Activated CD4-positive, alpha-beta memory T cell treated with anti-CD3 and anti-CD28 coated beads, Interleukin-2, amount 10 ng/mL, durations not matched to agents 7 days and 5 days (primary cell): Measurements from ENCODE around the gene LRRC42. TPM values are rescaled to one million over a fixed set of nuclear protein-coding genes. Genes with fewer than 3 reads are reported as not detected.

Experiments used
- CTCF ChIA-PET: fragments of 350-600 bp; sonication (Branson Sonifier 250); formaldehyde crosslinking; loops from one replicate; lab custom pipeline; 2021; ENCODE audit warnings: antibody characterized with exemption, inconsistent platforms; lab: Charles Lee
- POLR2A ChIA-PET: fragments of 350-600 bp; sonication (Branson Sonifier 250); formaldehyde crosslinking; loops from one replicate; lab custom pipeline; 2021; ENCODE audit warnings: antibody characterized with exemption; lab: Charles Lee
- DNase-seq: peaks from one replicate; pipeline ENCODE4 v3.0.0-alpha.2; 2020
- H3K27ac Mint-ChIP-seq: one replicate; pipeline ENCODE4 v1.8.0; 2021; ENCODE audit warnings: mild to moderate bottlenecking, mixed read lengths
- H3K27me3 Mint-ChIP-seq: one replicate; pipeline ENCODE4 v1.8.0; 2021; ENCODE audit warnings: mixed read lengths
- H3K36me3 Mint-ChIP-seq: one replicate; pipeline ENCODE4 v1.8.0; 2021; ENCODE audit warnings: low read depth, mixed read lengths
- H3K4me1 Mint-ChIP-seq: one replicate; pipeline ENCODE4 v1.8.0; 2021; ENCODE audit warnings: mixed read lengths
- H3K4me3 Mint-ChIP-seq: one replicate; pipeline ENCODE4 v1.8.0; 2021; ENCODE audit warnings: mild to moderate bottlenecking, mixed read lengths
- H3K9me3 Mint-ChIP-seq: one replicate; pipeline ENCODE4 v1.8.0; 2021; ENCODE audit warnings: mixed read lengths
- total RNA-seq, 2 experiments: library from RNA; stranded (reverse); gene quantifications; one replicate each; pipeline ENCODE4 v1.2.3, GENCODE V29; 2021

The LRRC42 gene
- total RNA-seq, 2 experiments from 2014 or later: 19.9 to 20.8 TPM

DNA sequence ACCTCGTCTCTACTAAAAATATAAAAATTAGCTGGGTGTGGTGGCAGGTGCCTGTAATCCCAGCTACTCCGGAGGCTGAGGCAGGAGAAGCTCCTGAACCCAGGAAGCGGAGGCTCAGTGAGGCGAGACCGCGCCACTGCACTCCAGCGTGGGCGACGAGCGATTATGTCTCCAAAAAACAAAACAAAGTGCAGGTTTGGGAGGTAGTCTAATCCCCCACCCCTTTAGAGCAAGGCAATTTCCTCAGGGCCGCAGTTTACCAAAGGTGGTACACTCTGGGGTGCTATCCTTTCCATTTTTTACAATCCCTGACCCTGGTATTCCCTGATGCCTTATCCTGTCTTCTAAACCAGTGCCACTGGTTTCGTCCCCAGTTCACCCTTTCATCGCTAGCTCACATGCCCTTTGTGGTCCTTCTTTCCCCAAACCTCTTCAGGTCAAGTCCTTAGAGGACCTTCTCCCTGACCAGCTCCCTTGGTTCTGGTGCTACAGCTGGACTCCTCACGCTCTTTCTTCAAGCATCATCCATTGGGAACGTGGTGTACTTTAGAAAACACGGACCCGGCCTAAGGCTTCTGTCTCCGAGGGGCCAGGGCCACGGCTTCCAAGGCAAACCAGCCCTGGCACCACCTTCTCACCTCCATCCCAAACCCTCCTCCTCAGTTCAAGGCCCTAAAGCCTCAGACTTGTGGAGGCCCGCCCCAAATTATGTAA is 1.5 kb upstream of the LRRC42 start:
- ChIA-PET CTCF (interaction anchor here (0.7 to 3.3 kb wide), 10 partner anchors 11 to 84 kb away, joined by 3 to 38 read pairs (median 6); partner anchors contain the start of gene YIPF1), POLR2A (interaction anchor here (0.6 to 5.7 kb wide), 21 partner anchors 8 to 857 kb away, joined by 3 to 51 read pairs (median 5); partner anchors contain the start of genes DIO1, NDC1, TCEANC2 and TMEM59)
- DNase-seq: no peak
- no peaks in the 10 kb centered on the region for H3K9me3 Mint-ChIP-seq
- H3K27ac Mint-ChIP-seq: peak overlapping the region; percentile 92
- peak overlapping the region; percentile 96 for H3K4me3 Mint-ChIP-seq
- peaks cover 54% of the 10 kb centered on the region for H3K4me1 Mint-ChIP-seq
- H3K27me3 Mint-ChIP-seq: no peaks in the 10 kb centered on the region
- peaks cover 26% of the 10 kb centered on the region for H3K36me3 Mint-ChIP-seq

DNA sequence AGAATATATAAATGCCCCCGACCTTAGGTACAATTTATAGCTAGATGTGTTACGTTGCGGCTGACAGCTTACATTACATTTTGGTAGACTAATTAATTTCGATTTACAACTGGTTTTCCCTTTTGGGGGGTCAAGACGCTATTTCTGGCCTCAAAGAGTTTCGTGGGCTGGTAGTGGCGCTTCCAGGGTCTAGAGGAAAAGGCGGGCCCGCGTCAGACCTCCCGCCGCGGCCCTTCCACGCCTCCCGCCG is 1.0 kb upstream of the LRRC42 start:
- H3K4me1 Mint-ChIP-seq: peaks cover 51% of the 10 kb centered on the region
- no peak for DNase-seq
- ChIA-PET POLR2A (interaction anchor here (0.6 to 5.7 kb wide), 21 partner anchors 9 to 857 kb away, joined by 3 to 51 read pairs (median 5); partner anchors contain the start of genes DIO1, NDC1, TCEANC2 and TMEM59), CTCF (interaction anchor here (0.9 to 3.3 kb wide), 14 partner anchors 9 to 118 kb away, joined by 3 to 38 read pairs (median 6); partner anchors contain the start of gene YIPF1)
- peak overlapping the region; percentile 92 for H3K27ac Mint-ChIP-seq
- H3K9me3 Mint-ChIP-seq: no peaks in the 10 kb centered on the region
- peaks cover 21% of the 10 kb centered on the region for H3K36me3 Mint-ChIP-seq
- peak overlapping the region; percentile 96 for H3K4me3 Mint-ChIP-seq
- no peaks in the 10 kb centered on the region for H3K27me3 Mint-ChIP-seq

DNA sequence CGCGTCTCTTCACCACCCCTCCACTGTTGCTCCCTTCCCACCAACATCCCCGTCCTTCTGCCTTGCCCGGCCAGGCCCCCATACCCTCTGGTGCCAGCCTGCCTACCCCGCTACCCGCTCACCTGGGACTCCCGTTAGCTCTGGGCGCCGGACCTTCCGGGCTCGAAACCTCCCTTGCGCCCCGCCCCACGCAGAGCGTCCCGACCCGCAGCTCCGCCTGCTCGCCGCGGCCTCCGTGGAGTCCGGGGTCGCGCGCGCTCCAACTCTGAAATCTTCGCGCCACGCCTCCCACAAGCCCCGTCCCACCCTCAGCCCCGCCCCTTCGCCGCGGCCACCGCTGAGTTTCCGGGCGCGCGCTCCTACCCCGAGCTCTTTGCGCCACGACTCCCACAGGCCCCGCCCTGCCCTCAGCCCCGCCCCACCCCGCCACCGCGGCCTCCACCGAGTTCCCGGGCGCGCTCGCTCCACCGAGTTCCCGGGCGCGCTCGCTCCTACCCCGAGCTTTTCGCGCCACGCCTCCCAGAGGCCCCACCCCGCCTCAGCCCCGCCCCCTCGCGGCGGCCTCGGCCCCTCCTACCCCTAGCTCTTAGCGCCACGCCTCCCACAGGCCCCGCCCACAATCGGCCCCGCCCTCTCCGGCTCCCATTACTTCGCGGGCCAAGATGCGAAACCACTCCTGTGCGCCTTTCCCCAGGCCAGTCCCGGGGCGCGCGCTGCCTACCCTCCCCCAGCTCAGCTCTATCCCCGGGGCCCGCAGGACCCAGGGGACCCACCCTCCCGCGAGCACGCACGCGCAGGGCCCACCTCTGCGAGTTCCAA is 508 bp upstream of the LRRC42 start, which contains the start of gene IFT25:
Gene IFT25 (minus strand): TSS at position 267 of the 819 bp plus-strand sequence. CDS start 5,617 bp downstream, outside the sequence.
- Mint-ChIP-seq H3K4me3 (peak within 1 kb of the TSS; percentile 96), H3K9me3 (no peaks in the 10 kb centered on the region), H3K4me1 (peaks cover 50% of the 10 kb centered on the region), H3K27ac (peak within 1 kb of the TSS; percentile 92), H3K36me3 (peaks cover 19% of the 10 kb centered on the region), H3K27me3 (no peaks in the 10 kb centered on the region)
- CTCF ChIA-PET: interaction anchor here (0.8 to 3.3 kb wide), 22 partner anchors 8 to 119 kb away, joined by 3 to 38 read pairs (median 4); partner anchors contain the start of genes DIO1, NDC1, TCEANC2 and TMEM59
- POLR2A ChIA-PET: interaction anchor here (0.6 to 5.7 kb wide), 21 partner anchors 9 to 1912 kb away, joined by 3 to 51 read pairs (median 5); partner anchors contain the start of genes DIO1, KTI12, NDC1 and TCEANC2
- peak; percentile 98 for DNase-seq

DNA sequence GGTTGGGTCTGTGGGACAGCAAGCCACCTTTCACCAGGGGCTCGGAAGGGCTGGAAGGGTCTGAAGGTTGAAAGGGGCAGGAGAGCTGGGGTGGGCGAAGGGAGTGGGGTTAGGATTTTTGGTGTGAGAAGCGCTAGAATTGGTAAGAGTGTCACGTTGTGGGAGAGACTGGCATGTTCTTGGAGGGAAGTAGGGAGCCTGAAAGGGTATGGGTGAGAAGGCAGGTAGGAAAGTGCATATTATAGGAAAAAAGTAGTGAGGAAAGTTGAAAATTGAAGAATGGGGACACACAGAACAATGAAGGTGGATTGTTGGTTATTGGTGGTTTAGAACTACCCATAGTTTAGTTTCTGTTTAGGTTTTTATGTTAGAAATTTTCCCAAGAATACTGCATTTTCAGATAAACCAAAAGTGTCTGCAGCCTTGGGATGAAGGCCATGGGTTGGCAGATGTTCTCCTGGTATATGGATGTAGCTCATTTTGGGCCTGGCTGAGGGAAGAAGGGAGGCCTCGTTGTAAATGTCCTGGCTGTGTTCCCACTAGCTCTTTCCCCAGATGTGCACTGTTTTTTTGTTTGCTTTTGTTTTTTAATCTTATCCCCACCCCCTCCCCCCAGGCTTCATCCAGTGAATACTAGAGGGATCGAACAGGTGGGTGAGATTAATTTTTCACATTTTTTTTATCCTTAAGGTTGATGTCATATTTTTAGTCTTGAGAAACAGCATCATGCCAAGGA is 1.2 kb downstream of the LRRC42 start:
- peak overlapping the region; percentile 45 for H3K27ac Mint-ChIP-seq
- CTCF ChIA-PET: interaction anchor here (0.7 to 4.9 kb wide), 10 partner anchors 9 to 106 kb away, joined by 3 to 41 read pairs (median 4); partner anchors contain the start of genes TCEANC2, TMEM59 and YIPF1
- peak overlapping the region; percentile 71 for H3K4me3 Mint-ChIP-seq
- POLR2A ChIA-PET: interaction anchor here (1.1 to 5.7 kb wide), 5 partner anchors 12 to 106 kb away, joined by 3 to 51 read pairs (median 4); partner anchors contain the start of genes TCEANC2, TMEM59 and YIPF1
- peaks cover 50% of the 10 kb centered on the region for H3K4me1 Mint-ChIP-seq
- H3K9me3 Mint-ChIP-seq: no peaks in the 10 kb centered on the region
- DNase-seq: no peak
- peaks cover 22% of the 10 kb centered on the region for H3K36me3 Mint-ChIP-seq
- H3K27me3 Mint-ChIP-seq: no peaks in the 10 kb centered on the region

DNA sequence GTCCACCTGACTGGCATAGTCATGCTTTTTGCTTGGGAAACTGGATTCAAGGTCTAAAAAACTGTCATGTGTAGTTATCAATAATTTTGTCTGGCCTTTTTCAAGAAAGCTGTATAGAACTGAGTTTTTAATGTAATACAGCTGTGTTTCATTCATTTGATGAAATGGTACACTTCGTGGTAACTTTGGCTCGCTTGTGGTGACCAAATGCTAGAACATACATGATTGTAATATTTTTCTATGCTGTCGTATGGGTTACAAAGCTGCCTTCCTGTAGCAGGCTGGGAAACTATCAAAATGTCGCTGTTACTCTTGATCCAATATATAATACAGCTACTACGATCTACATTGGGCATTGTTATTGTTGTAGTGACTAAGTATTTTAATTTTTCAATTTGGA is 2.1 kb downstream of the LRRC42 start:
- Mint-ChIP-seq H3K27ac (no peak overlapping the region), H3K9me3 (no peaks in the 10 kb centered on the region), H3K4me1 (peaks cover 40% of the 10 kb centered on the region), H3K27me3 (no peaks in the 10 kb centered on the region), H3K36me3 (peaks cover 21% of the 10 kb centered on the region), H3K4me3 (peak overlapping the region; percentile 3)
- DNase-seq: no peak
- CTCF ChIA-PET: interaction anchor here (0.7 to 4.9 kb wide), 10 partner anchors 8 to 105 kb away, joined by 3 to 41 read pairs (median 4); partner anchors contain the start of genes TCEANC2, TMEM59 and YIPF1
- POLR2A ChIA-PET: interaction anchor here (1.1 to 5.7 kb wide), 5 partner anchors 11 to 105 kb away, joined by 3 to 51 read pairs (median 6); partner anchors contain the start of genes TCEANC2, TMEM59 and YIPF1

DNA sequence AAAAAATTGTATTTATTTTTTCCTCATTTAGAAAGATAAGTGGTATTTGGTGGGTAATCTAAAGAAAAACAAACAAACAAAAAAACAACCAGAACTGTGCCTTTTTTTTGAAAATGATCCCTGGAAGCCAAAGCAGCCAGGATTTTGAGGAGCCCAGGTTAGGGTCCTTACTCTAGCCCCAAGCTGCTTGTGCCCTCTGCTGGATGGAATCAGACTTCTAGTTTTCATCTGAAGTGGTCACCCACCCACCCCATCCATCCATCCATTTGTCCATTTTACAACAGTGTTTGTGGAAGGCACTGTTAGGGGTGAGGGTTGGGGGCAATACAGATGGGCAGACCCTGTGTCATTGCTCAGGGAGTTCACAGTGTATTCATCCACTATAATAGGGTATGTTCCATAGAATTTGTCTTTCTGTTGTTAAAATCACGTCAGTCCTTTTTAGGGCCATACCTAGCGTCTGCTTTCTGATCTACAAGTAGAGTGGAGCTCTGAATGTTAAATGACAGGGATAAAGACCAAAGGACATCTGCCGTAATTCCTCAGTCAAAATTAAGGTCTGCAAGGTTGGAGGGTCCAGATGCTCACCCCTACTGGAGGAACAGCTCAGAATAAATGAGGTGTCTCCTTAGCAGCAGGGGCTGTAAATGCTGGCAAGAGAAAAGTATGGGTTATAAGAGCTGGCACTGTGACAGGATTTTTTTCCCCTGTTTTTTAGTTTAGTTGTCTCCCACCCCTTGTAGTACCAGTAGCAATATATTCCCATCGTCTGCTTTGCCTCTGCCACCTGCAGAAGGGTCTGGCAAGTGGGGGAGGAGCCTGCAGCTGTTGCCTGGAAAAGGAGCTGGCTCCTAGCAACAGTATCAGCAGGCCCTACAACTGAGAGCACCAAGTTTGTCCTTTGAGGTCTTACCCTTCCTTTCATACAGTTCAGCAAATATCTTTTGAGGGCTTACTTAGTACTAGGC is 3.2 kb downstream of the LRRC42 start:
- Mint-ChIP-seq H3K27me3 (no peaks in the 10 kb centered on the region), H3K4me1 (peaks cover 30% of the 10 kb centered on the region), H3K36me3 (peaks cover 14% of the 10 kb centered on the region), H3K27ac (no peak overlapping the region), H3K9me3 (no peaks in the 10 kb centered on the region), H3K4me3 (no peak overlapping the region)
- ChIA-PET POLR2A (interaction anchor here (2.2 to 5.7 kb wide), 2 partner anchors 59 to 104 kb away, joined by 7 to 51 read pairs; partner anchors contain the start of genes TCEANC2, TMEM59 and YIPF1), CTCF (interaction anchor here (0.9 to 4.9 kb wide), 6 partner anchors 10 to 88 kb away, joined by 3 to 41 read pairs (median 20); partner anchors contain the start of gene YIPF1)
- peak; percentile 25 for DNase-seq

DNA sequence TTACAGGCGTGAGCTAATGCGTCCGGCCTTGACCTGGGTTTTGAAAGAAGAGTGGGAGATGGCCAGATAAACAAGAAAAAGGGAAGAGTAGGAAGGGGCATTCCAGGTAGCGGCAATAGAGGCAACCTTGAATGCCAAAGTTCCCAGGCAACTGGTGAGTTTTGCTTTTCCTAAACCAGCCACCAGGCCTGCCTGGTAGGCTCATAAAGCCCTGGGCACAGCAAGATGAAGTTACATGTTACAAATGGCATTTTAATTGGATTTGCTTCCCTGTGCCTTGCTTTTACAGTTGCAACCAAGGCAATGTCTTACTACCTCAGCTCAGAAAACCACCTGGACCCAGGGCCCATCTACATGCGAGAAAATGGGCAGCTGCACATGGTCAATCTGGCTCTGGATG is 5.5 kb downstream of the LRRC42 start:
- Mint-ChIP-seq H3K9me3 (no peaks in the 10 kb centered on the region), H3K27me3 (no peaks in the 10 kb centered on the region), H3K4me3 (no peak overlapping the region), H3K36me3 (peaks cover 10% of the 10 kb centered on the region), H3K4me1 (peaks cover 24% of the 10 kb centered on the region), H3K27ac (no peak overlapping the region)
- POLR2A ChIA-PET: no interaction called here
- CTCF ChIA-PET: interaction anchor here (4.9 kb wide), 2 partner anchors 7 to 90 kb away, joined by 40 to 41 read pairs; no protein-coding TSS in a partner anchor
- DNase-seq: no peak

DNA sequence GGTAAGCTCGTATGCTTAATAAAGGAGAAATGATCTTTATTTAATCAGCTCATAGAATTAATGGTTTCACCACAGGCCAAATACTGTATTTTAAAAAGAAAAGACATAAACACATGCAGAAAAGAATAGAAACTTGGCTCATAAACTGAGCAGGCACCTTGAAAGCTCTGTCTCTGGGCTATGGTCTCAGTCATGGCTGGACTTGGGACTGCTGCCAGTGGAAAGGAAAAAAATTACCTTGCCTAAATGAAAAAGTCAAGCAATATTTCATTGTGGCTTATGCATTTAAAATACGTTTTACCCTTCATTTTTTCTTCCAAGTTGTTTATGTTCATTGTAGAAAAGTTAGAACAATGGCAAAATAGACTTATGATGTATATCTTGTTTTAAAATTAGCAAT is 8.0 kb downstream of the LRRC42 start:
- CTCF ChIA-PET: interaction anchor here (1.0 to 1.5 kb wide), 4 partner anchors 9 to 95 kb away, joined by 3 to 8 read pairs (median 4); partner anchors contain the start of genes IFT25 and YIPF1
- Mint-ChIP-seq H3K4me1 (peaks cover 15% of the 10 kb centered on the region), H3K27me3 (no peaks in the 10 kb centered on the region), H3K36me3 (peaks cover 17% of the 10 kb centered on the region), H3K27ac (no peak overlapping the region), H3K4me3 (no peak overlapping the region), H3K9me3 (no peaks in the 10 kb centered on the region)
- POLR2A ChIA-PET: interaction anchor here (1.0 to 1.3 kb wide), 2 partner anchors 64 to 99 kb away, joined by 3 read pairs; partner anchors contain the start of genes TCEANC2, TMEM59 and YIPF1
- no peak for DNase-seq

DNA sequence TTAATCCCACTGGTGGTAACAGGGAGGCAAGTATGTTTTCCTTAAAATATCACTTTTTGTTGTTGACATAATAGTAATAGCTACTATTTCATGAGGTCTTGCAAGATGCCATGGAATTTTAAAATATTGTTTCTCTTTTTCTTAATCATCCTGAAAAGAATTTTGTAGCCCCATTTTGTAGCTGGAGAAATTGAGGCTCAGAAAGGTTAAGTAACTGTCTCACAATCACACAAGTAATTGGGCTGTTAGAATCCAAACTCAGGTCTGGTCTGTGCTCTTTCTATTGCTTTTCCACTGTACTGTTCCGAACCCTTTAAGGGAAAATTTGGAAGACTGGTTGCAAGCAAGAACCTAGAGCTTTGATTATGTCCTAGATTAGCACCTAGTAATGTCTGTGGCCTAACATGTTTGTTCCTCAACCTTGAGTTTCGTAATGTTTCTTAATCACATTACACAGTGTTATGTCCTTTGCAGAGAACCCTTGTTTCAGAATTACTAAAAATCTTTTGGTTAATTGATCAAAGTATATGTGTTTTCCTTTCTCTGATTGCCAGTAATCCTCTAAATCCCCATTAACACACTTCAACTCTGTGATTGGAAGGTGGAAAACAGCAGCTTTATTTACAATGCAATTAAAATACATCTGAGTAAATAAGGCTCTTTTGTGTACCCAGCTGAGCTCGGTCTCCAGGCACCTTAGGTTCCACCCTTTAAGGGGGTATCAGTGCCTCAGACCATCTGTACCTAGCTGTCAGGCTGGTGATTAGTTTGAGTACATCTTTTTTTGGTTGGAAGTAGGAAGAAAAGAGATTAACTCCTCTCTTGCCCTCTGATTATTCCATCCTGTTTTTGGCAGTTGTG is 10.4 kb downstream of the LRRC42 start:
- Mint-ChIP-seq H3K4me3 (no peak overlapping the region), H3K4me1 (peaks cover 15% of the 10 kb centered on the region), H3K9me3 (no peaks in the 10 kb centered on the region), H3K27me3 (no peaks in the 10 kb centered on the region), H3K36me3 (peaks cover 27% of the 10 kb centered on the region), H3K27ac (no peak overlapping the region)
- CTCF ChIA-PET: interaction anchor here (0.8 to 2.2 kb wide), 5 partner anchors 9 to 96 kb away, joined by 3 to 14 read pairs (median 4); partner anchors contain the start of gene IFT25
- POLR2A ChIA-PET: interaction anchor here (0.7 to 1.4 kb wide), 4 partner anchors 10 to 118 kb away, joined by 3 to 9 read pairs (median 4); partner anchors contain the start of genes IFT25, LRRC42 and NDC1
- DNase-seq: no peak
